ENCODE results near the gene MRGPRD. TPM values are rescaled to one million over a fixed set of nuclear protein-coding genes. Genes with fewer than 3 reads are reported as not detected.

Gene MRGPRD, protein sequence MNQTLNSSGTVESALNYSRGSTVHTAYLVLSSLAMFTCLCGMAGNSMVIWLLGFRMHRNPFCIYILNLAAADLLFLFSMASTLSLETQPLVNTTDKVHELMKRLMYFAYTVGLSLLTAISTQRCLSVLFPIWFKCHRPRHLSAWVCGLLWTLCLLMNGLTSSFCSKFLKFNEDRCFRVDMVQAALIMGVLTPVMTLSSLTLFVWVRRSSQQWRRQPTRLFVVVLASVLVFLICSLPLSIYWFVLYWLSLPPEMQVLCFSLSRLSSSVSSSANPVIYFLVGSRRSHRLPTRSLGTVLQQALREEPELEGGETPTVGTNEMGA
- not detected for total RNA-seq
- long read RNA-seq, result 0 reads

DNA sequence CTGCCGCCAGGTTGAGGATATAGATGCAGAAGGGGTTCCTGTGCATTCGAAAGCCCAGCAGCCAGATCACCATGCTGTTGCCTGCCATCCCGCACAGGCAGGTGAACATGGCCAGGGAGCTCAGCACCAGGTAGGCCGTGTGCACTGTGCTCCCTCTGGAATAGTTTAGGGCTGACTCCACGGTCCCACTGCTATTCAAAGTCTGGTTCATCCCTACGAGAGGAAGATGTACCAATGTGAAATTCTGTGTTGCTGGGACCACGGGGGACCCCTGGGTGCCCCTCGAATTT is at the start of gene MRGPRD:
TSS of gene MRGPRD (minus strand) at position 211 of the 290 bp plus-strand sequence. CDS start at position 211, 0 bp downstream.
- no peaks in the 10 kb centered on the region for H3K36me3 ChIP-seq
- no peaks in the 10 kb centered on the region for H3K27me3 ChIP-seq (ENCODE audit: low read depth)
- TF ChIP-seq, protein P1, sequence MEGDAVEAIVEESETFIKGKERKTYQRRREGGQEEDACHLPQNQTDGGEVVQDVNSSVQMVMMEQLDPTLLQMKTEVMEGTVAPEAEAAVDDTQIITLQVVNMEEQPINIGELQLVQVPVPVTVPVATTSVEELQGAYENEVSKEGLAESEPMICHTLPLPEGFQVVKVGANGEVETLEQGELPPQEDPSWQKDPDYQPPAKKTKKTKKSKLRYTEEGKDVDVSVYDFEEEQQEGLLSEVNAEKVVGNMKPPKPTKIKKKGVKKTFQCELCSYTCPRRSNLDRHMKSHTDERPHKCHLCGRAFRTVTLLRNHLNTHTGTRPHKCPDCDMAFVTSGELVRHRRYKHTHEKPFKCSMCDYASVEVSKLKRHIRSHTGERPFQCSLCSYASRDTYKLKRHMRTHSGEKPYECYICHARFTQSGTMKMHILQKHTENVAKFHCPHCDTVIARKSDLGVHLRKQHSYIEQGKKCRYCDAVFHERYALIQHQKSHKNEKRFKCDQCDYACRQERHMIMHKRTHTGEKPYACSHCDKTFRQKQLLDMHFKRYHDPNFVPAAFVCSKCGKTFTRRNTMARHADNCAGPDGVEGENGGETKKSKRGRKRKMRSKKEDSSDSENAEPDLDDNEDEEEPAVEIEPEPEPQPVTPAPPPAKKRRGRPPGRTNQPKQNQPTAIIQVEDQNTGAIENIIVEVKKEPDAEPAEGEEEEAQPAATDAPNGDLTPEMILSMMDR (IDR thresholded peaks at IDR 0.05; ENCODE audit: borderline replicate concordance), result no peak
- no peak within 1 kb of the TSS for H3K27ac ChIP-seq (replicated peaks)
- intact Hi-C loops (cut with micrococcal nuclease), result no loop called here
- no peak within 1 kb of the TSS for H3K4me3 ChIP-seq
- H3K9me3 ChIP-seq (replicated peaks), result peaks cover 8% of the 10 kb centered on the region
- peaks cover 24% of the 10 kb centered on the region for H3K4me1 ChIP-seq
- no peak for DNase-seq

DNA sequence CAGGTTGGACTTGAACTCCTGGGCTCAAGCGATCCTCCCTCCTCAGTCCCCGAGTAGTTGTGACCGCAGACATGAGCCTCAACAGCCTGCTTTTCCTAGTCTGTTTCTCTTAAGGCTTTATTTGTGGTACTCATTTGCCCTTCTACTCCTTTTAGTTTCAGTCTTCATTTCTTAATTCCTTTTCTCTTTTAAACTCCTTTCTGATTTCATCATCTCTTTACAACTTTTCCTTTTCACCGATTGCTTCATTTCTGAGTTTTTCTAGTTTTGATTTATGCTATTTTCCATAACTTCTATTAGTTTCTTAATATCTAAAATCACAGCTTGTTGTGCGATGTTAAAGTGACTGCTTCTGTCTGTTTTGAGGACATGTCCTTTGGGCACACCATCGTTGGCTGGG is 49.5 kb upstream of the MRGPRD start:
- TF ChIP-seq, protein P1 (IDR thresholded peaks at IDR 0.05; ENCODE audit: borderline replicate concordance), result no peak
- Histone ChIP-seq H3K4me1 (no peaks in the 10 kb centered on the region), H3K27ac (replicated peaks) (no peak overlapping the region), H3K36me3 (no peaks in the 10 kb centered on the region), H3K27me3 (ENCODE audit: low read depth) (peaks cover 3% of the 10 kb centered on the region), H3K9me3 (replicated peaks) (no peaks in the 10 kb centered on the region), H3K4me3 (no peak overlapping the region)
- no peak for DNase-seq
- intact Hi-C loops (cut with micrococcal nuclease), result no loop called here

DNA sequence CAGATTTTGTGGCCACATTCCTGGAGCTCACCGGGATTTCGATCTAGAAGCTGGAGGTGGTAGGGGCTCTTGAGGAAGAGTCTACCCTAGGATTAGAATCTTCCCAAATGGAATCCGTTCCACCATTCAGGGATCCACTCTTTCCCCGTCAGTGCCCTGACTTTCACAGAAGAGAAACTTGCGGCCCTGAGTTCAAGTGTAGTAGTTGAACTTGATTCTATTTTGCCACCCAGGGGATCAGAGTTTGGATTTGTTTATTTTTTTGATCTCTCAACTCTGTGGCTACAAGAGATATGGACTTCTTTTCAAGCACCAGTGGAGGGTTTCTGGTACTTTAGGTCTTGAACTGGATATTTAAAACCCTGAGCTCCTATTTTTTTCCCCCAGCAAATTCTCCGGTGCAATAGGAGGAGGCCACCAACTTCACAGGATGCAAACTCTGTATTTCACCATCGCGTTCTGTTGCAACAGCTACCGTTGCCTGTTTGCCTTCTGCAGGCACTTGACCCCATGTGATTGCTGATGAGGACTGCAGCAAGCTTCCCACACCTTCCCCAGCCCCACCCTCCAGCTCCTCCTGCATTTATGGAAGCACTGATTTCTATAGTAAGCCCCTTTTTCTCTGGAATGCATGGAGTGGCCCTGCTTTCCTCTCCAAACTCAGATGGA is 47.1 kb upstream of the MRGPRD start:
- Histone ChIP-seq H3K9me3 (replicated peaks) (no peaks in the 10 kb centered on the region), H3K36me3 (no peaks in the 10 kb centered on the region), H3K27ac (replicated peaks) (no peak overlapping the region), H3K4me1 (no peaks in the 10 kb centered on the region), H3K27me3 (ENCODE audit: low read depth) (no peaks in the 10 kb centered on the region), H3K4me3 (no peak overlapping the region)
- intact Hi-C loops (cut with micrococcal nuclease), result no loop called here
- TF ChIP-seq, protein P1 (IDR thresholded peaks at IDR 0.05; ENCODE audit: borderline replicate concordance), result no peak
- no peak for DNase-seq

DNA sequence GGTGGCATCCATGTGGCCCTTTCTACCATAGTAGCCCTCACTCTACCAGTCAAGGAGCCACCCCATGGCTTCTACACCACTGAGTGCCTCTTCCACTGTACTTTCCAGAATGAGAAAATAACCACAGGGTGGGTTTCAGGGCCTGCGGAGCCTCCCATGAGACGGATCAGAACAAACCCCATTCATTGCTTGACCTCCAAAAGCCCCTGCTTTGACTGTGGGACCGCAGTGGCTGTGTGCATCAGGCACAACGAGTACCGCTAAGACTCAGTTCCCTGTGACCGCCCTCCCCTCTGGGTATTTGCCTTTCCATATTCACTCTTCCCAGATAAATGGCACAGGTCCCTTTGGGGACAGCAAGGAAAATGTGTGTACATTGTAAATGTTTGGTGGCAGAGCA is 43.7 kb upstream of the MRGPRD start:
- H3K4me3 ChIP-seq, result no peak overlapping the region
- no peak for DNase-seq
- intact Hi-C loops (cut with micrococcal nuclease), result no loop called here
- TF ChIP-seq, protein P1 (IDR thresholded peaks at IDR 0.05; ENCODE audit: borderline replicate concordance), result no peak
- no peaks in the 10 kb centered on the region for H3K27me3 ChIP-seq (ENCODE audit: low read depth)
- H3K27ac ChIP-seq (replicated peaks), result no peak overlapping the region
- H3K4me1 ChIP-seq, result no peaks in the 10 kb centered on the region
- no peaks in the 10 kb centered on the region for H3K36me3 ChIP-seq
- no peaks in the 10 kb centered on the region for H3K9me3 ChIP-seq (replicated peaks)

DNA sequence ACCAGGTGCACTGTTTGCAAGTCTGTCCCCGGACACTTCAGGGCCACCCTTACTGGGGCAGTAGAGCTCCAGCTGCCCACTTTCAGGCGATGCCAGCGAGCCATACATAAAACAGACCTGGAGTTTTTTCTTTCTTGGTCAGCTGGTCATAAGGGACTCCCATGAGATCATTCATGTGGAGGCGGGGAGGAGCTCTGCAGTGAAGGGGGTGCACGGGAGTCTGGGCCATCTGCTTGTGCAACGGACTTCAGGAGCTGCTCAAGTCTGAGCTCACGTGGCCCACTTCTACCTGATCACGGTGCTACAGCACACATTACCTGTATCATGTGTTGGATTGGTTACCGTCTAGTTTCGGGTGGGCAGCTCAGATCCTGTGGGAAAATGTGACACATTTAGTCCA is 41.5 kb upstream of the MRGPRD start:
- intact Hi-C loops (cut with micrococcal nuclease), result no loop called here
- TF ChIP-seq, protein P1 (IDR thresholded peaks at IDR 0.05; ENCODE audit: borderline replicate concordance), result no peak
- Histone ChIP-seq H3K27me3 (ENCODE audit: low read depth) (no peaks in the 10 kb centered on the region), H3K9me3 (replicated peaks) (no peaks in the 10 kb centered on the region), H3K4me1 (no peaks in the 10 kb centered on the region), H3K36me3 (no peaks in the 10 kb centered on the region), H3K4me3 (no peak overlapping the region), H3K27ac (replicated peaks) (no peak overlapping the region)
- no peak for DNase-seq
